Peyer's patch (tissue), 4 donors: ENCODE results near the gene ELOVL2.
A peak's percentile ranks its signal among the peaks of the same experiment; 100 is the strongest.

Experiments
- CTCF ChIP-seq, 6 experiments: fragments of 450-650 bp in 4 of 6; fragments of 200-600 bp in 2 of 6; sonication (generic) in 1 of 6; IDR thresholded peaks; one replicate each; pipeline ENCODE4 v1.5.1; 2017 to 2019; ENCODE audit warnings: antibody characterized with exemption in 6 of 6, mild to moderate bottlenecking in 3 of 6, moderate library complexity in 1 of 6
- POLR2A ChIP-seq, 2 donors: fragments of 450-650 bp; IDR thresholded peaks; one replicate each; pipeline ENCODE4 v1.5.1; 2017; ENCODE audit warnings: antibody characterized with exemption in 2 of 2, mild to moderate bottlenecking in 2 of 2, moderate library complexity in 2 of 2

- TF ChIP-seq CTCF (IDR thresholded peaks at IDR 0.05), result peak in 4 of 6 experiments; percentile 59 to 77 (median 67)
- no peak for TF ChIP-seq POLR2A (IDR thresholded peaks at IDR 0.05)
Measured at GRCh38 chr6:10954590-10955010, 89.5 kb downstream of the ELOVL2 start.
